ENCODE results near the gene SMARCC2. TPM values are rescaled to one million over a fixed set of nuclear protein-coding genes. Genes with fewer than 3 reads are reported as not detected.
A peak's percentile ranks its signal among the peaks of the same experiment; 100 is the strongest.
"Not testable (repeated sequence)": the region's sequence is repeated elsewhere in the genome, so short reads cannot be mapped to it uniquely, and the experiment has no call there.

Gene SMARCC2
- total RNA-seq, 2 donors from 2014 or later, result 46.2 to 50.8 TPM

- DNase-seq, result peak; percentile 97 to 100 (median 98)
- Histone ChIP-seq H3K36me3 (replicated peaks in 1 of 2; ENCODE audit: insufficient read depth in 1 of 2, low read depth in 2 of 2) (peaks cover 8 to 15% of the 10 kb centered on the region in 2 donors), H3K27me3 (no peaks in the 10 kb centered on the region), H3K4me1 (peaks cover 41% of the 10 kb centered on the region), H3K4me3 (peak within 1 kb of the TSS; percentile 79 to 84), H3K9me3 (no peaks in the 10 kb centered on the region), H3K27ac (peak within 1 kb of the TSS; percentile 94 to 100 (median 98))
- 0 to 1% methylated on average over 25 to 30 of the region's 30 CpGs for WGBS, 2 donors
- intact Hi-C loops (cut with DNase I), result no loop called here
- peak; percentile 97 to 100 (median 100) for TF ChIP-seq POLR2A (IDR thresholded peaks at IDR 0.05)
- TF ChIP-seq, protein P1, sequence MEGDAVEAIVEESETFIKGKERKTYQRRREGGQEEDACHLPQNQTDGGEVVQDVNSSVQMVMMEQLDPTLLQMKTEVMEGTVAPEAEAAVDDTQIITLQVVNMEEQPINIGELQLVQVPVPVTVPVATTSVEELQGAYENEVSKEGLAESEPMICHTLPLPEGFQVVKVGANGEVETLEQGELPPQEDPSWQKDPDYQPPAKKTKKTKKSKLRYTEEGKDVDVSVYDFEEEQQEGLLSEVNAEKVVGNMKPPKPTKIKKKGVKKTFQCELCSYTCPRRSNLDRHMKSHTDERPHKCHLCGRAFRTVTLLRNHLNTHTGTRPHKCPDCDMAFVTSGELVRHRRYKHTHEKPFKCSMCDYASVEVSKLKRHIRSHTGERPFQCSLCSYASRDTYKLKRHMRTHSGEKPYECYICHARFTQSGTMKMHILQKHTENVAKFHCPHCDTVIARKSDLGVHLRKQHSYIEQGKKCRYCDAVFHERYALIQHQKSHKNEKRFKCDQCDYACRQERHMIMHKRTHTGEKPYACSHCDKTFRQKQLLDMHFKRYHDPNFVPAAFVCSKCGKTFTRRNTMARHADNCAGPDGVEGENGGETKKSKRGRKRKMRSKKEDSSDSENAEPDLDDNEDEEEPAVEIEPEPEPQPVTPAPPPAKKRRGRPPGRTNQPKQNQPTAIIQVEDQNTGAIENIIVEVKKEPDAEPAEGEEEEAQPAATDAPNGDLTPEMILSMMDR (IDR thresholded peaks at IDR 0.05), result peak in 1 of 7 experiments; percentile 6
- peak; percentile 92 for ATAC-seq
Observed at GRCh38 chr12:56158029-56158925, 31.0 kb downstream of the SMARCC2 start, which contains the start of gene MYL6. Gene MYL6, plus strand, starts transcription at chr12:56158359. Its CDS starts 43 bp downstream, at chr12:56158402.

- intact Hi-C loops (cut with DNase I), result no loop called here
- H3K9me3 ChIP-seq, result no peaks in the 10 kb centered on the region
- DNase-seq, result peak; percentile 77 to 87 (median 80)
- peaks cover 8 to 10% of the 10 kb centered on the region in 2 donors for H3K36me3 ChIP-seq (replicated peaks in 1 of 2; ENCODE audit: insufficient read depth in 1 of 2, low read depth in 2 of 2)
- H3K27me3 ChIP-seq, result no peaks in the 10 kb centered on the region
- H3K27ac ChIP-seq, result peak overlapping the region; percentile 94 to 100 (median 98)
- WGBS, 2 donors, result 4 to 5% methylated on average over 35 to 45 of the region's 45 CpGs
- TF ChIP-seq POLR2A (IDR thresholded peaks at IDR 0.05), result no peak
- TF ChIP-seq, protein P1 (IDR thresholded peaks at IDR 0.05), result peak; percentile 43 to 91 (median 83)
- ATAC-seq, result peak; percentile 71
- H3K4me3 ChIP-seq, result peak overlapping the region; percentile 79 to 84
- H3K4me1 ChIP-seq, result peaks cover 48% of the 10 kb centered on the region
Observed at GRCh38 chr12:56157201-56158028, 31.9 kb downstream of the SMARCC2 start.

- H3K9me3 ChIP-seq; H3K4me3 ChIP-seq; ATAC-seq; intact Hi-C loops (cut with DNase I); H3K27me3 ChIP-seq; DNase-seq; H3K36me3 ChIP-seq (replicated peaks in 1 of 2; ENCODE audit: insufficient read depth in 1 of 2, low read depth in 2 of 2): not testable (repeated sequence)
- H3K27ac ChIP-seq, result peak overlapping the region; percentile 94 to 100 (median 98)
- peaks cover 45% of the 10 kb centered on the region for H3K4me1 ChIP-seq
- 90 to 92% methylated on average over 21 of the region's 21 CpGs for WGBS, 2 donors
Observed at GRCh38 chr12:56156464-56157200, 32.7 kb downstream of the SMARCC2 start.

DNA sequence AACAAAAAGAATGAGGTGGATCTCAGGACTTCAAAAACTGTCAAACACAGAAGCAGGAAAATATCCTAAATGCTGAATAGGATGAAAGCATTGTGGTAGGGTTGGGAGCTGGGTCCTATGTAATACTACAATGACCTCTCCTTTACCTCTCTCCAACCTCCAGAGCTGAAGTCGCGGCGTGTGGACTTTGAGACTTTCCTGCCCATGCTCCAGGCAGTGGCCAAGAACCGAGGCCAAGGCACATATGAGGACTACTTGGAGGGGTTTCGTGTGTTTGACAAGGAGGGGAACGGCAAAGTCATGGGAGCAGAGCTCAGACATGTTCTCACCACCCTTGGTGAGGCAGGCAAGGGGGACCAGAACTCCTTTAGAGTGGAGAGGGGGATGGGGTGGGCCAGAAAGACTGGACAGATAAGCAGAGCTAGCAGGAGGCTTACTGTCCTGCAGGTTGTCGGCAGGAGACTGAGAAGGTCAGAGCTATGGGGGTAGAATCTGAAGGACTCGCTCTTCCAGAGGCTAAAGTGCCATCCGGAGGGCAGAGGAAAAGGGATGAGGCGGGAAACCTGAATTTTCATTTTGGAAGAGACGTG lies 33.9 kb downstream of the SMARCC2 start:
- Histone ChIP-seq H3K36me3 (replicated peaks in 1 of 2; ENCODE audit: insufficient read depth in 1 of 2, low read depth in 2 of 2) (no peaks in the 10 kb centered on the region), H3K27me3 (no peaks in the 10 kb centered on the region), H3K4me3 (no peak overlapping the region), H3K27ac (no peak overlapping the region), H3K4me1 (peaks cover 38% of the 10 kb centered on the region), H3K9me3 (no peaks in the 10 kb centered on the region)
- 64 to 71% methylated on average over 11 of the region's 11 CpGs for WGBS, 2 donors
- intact Hi-C loops (cut with DNase I), result no loop called here
- no peak for ATAC-seq
- TF ChIP-seq, protein P1 (IDR thresholded peaks at IDR 0.05), result no peak
- TF ChIP-seq POLR2A (IDR thresholded peaks at IDR 0.05), result no peak
- no peak for DNase-seq

All from body of pancreas (tissue), 4 donors.